H1 (cell line): ENCODE results near the gene ARF4. TPM values are rescaled to one million over a fixed set of nuclear protein-coding genes. Genes with fewer than 3 reads are reported as not detected.

Experiments
- CTCF ChIA-PET: fragments of 300-600 bp; sonication (Branson Sonifier 250); formaldehyde crosslinking; loops from one replicate; lab custom pipeline; 2021; ENCODE audit not compliant: partially characterized antibody; lab: Charles Lee
- POLR2A ChIA-PET: fragments of 300-600 bp; sonication (Branson Sonifier 250); formaldehyde crosslinking; loops from one replicate; lab custom pipeline; 2021; ENCODE audit warnings: inconsistent platforms; ENCODE audit not compliant: partially characterized antibody; lab: Charles Lee
- DNase-seq, 2 experiments: peaks; one replicate each; pipeline versions ENCODE4 v3.0.0 to v3.0.0-alpha.2; 2010 to 2022; ENCODE audit warnings: low spot score in 2 of 2, low read depth in 1 of 2, mixed read lengths in 1 of 2
- FAIRE-seq: peaks from 2 replicates; lab custom pipeline; 2011; peaks lifted over from hg19 to GRCh38; lab: Jason Lieb, UNC
- H2AFZ ChIP-seq: 2 replicates; pipeline ENCODE4 v1.8.1; 2012; ENCODE audit warnings: low read length, inconsistent platforms
- H2AK5ac ChIP-seq: 2 replicates; pipeline ENCODE4 v1.6.1; 2013; ENCODE audit warnings: low read depth, low read length
- H2BK120ac ChIP-seq: replicated peaks from 2 replicates; pipeline ENCODE3; 2013; ENCODE audit warnings: low read depth, low read length, inconsistent platforms
- H2BK12ac ChIP-seq: 2 replicates; pipeline ENCODE4 v1.6.1; 2013; ENCODE audit warnings: low read depth, low read length
- H2BK15ac ChIP-seq: 2 replicates; pipeline ENCODE4 v1.6.1; 2013; ENCODE audit warnings: low read length
- H2BK20ac ChIP-seq: 2 replicates; pipeline ENCODE4 v1.6.1; 2013; ENCODE audit warnings: low read length
- H2BK5ac ChIP-seq: 2 replicates; pipeline ENCODE4 v1.6.1; 2013; ENCODE audit warnings: low read depth, low read length
- H3K14ac ChIP-seq: 2 replicates; pipeline ENCODE4 v1.6.1; 2013; ENCODE audit warnings: inconsistent platforms; ENCODE audit not compliant: insufficient read length
- H3K18ac ChIP-seq: 2 replicates; pipeline ENCODE4 v1.6.1; 2013; ENCODE audit warnings: low read length; ENCODE audit errors: extremely low read depth
- H3K23ac ChIP-seq: 2 replicates; pipeline ENCODE4 v1.6.1; 2013; ENCODE audit warnings: inconsistent platforms; ENCODE audit not compliant: insufficient read length
- H3K23me2 ChIP-seq: 2 replicates; pipeline ENCODE4 v1.6.1; 2013; ENCODE audit warnings: low read depth, low read length
- H3K27ac ChIP-seq: 2 replicates; pipeline ENCODE4 v1.6.1; 2011; ENCODE audit warnings: low read depth, low read length, inconsistent platforms
- H3K27me3 ChIP-seq, 4 experiments: replicated peaks in 1 of 4; 1 replicate in 1 of 4; 2 replicates in 3 of 4; pipeline versions ENCODE4 v1.6.1 to v1.8.1; 2011 to 2013; ENCODE audit warnings: low read length in 3 of 4, mild to moderate bottlenecking in 3 of 4, inconsistent platforms in 2 of 4, mixed read lengths in 2 of 4, moderate library complexity in 1 of 4; ENCODE audit not compliant: control insufficient read depth in 3 of 4, insufficient read depth in 3 of 4; ENCODE audit errors: extremely low read depth in 1 of 4
- H3K36me3 ChIP-seq, 4 experiments: 2 replicates each; pipeline versions ENCODE4 v1.6.1 to v1.8.1; 2011 to 2013; ENCODE audit warnings: mild to moderate bottlenecking in 4 of 4, low read length in 3 of 4, moderate library complexity in 2 of 4, control low read depth in 1 of 4, inconsistent platforms in 1 of 4; ENCODE audit not compliant: insufficient read depth in 4 of 4, control insufficient read depth in 2 of 4
- H3K4ac ChIP-seq: replicated peaks from 2 replicates; pipeline ENCODE3; 2013; ENCODE audit warnings: low read length, low read depth, mixed read lengths, inconsistent platforms; ENCODE audit not compliant: insufficient read length
- H3K4me1 ChIP-seq, 4 experiments: replicated peaks in 1 of 4; 1 replicate in 1 of 4; 2 replicates in 3 of 4; pipeline versions ENCODE4 v1.6.1 to v1.8.1; 2011 to 2013; ENCODE audit warnings: low read length in 3 of 4, inconsistent platforms in 2 of 4, mixed read lengths in 1 of 4; ENCODE audit not compliant: insufficient read depth in 4 of 4, control insufficient read depth in 3 of 4
- H3K4me2 ChIP-seq, 2 experiments: 2 replicates each; pipeline versions ENCODE4 v1.6.1 to v1.8.1; 2011 to 2013; ENCODE audit warnings: low read depth in 2 of 2, low read length in 2 of 2, control low read depth in 1 of 2, inconsistent platforms in 1 of 2, mild to moderate bottlenecking in 1 of 2; ENCODE audit not compliant: insufficient read depth in 1 of 2
- H3K4me3 ChIP-seq, 4 experiments: fragments of 200-600, 300-600 bp in 1 of 4; sonication (generic), shearing (Covaris generic), sonication (Bioruptor Twin) in 1 of 4; 2 replicates each; pipeline versions ENCODE4 v1.5.1 to v1.8.1; 2011 to 2016; ENCODE audit warnings: low read length in 4 of 4, low read depth in 3 of 4, control low read depth in 2 of 4, inconsistent platforms in 2 of 4, mild to moderate bottlenecking in 2 of 4, mixed read lengths in 1 of 4, moderate library complexity in 1 of 4; ENCODE audit not compliant: insufficient read depth in 2 of 4; ENCODE audit errors: extremely low read depth in 1 of 4
- H3K56ac ChIP-seq: replicated peaks from 2 replicates; pipeline ENCODE3; 2013; ENCODE audit warnings: low read depth, mild to moderate bottlenecking, mixed read lengths, low read length, inconsistent platforms; ENCODE audit not compliant: insufficient read length
- H3K79me1 ChIP-seq: 2 replicates; pipeline ENCODE4 v1.6.1; 2013; ENCODE audit warnings: low read depth, low read length, control low read depth
- H3K79me2 ChIP-seq, 2 experiments: 2 replicates each; pipeline versions ENCODE4 v1.6.1 to v1.8.1; 2012 to 2013; ENCODE audit warnings: low read length in 2 of 2, mild to moderate bottlenecking in 2 of 2, inconsistent platforms in 1 of 2; ENCODE audit not compliant: insufficient read depth in 2 of 2, control insufficient read depth in 1 of 2
- H3K9ac ChIP-seq, 4 experiments: replicated peaks in 1 of 4; 1 replicate in 1 of 4; 2 replicates in 3 of 4; pipeline versions ENCODE4 v1.6.1 to v1.8.1; 2011 to 2013; ENCODE audit warnings: low read depth in 3 of 4, low read length in 3 of 4, control low read depth in 2 of 4, mild to moderate bottlenecking in 2 of 4, moderate library complexity in 2 of 4, inconsistent platforms in 1 of 4; ENCODE audit errors: extremely low read depth in 1 of 4
- H3K9me3 ChIP-seq, 2 experiments: 2 replicates each; pipeline versions ENCODE4 v1.6.1 to v1.8.1; 2012 to 2013; ENCODE audit warnings: mild to moderate bottlenecking in 2 of 2, moderate library complexity in 2 of 2, control low read depth in 1 of 2, inconsistent platforms in 1 of 2, low read depth in 1 of 2, low read length in 1 of 2, mixed read lengths in 1 of 2; ENCODE audit not compliant: insufficient read depth in 2 of 2
- H4K20me1 ChIP-seq, 2 experiments: replicated peaks in 1 of 2; 2 replicates each; pipeline versions ENCODE3 to v1.8.1; 2011 to 2013; ENCODE audit warnings: inconsistent platforms in 2 of 2, low read length in 2 of 2, mild to moderate bottlenecking in 1 of 2; ENCODE audit not compliant: insufficient read depth in 2 of 2, control insufficient read depth in 1 of 2
- H4K5ac ChIP-seq: 2 replicates; pipeline ENCODE4 v1.6.1; 2013; ENCODE audit warnings: low read length, low read depth, mixed read lengths, inconsistent platforms; ENCODE audit not compliant: insufficient read length
- H4K8ac ChIP-seq: 2 replicates; pipeline ENCODE4 v1.8.0; 2013; ENCODE audit warnings: mild to moderate bottlenecking, moderate library complexity, low read length, inconsistent platforms; ENCODE audit not compliant: insufficient read depth; ENCODE audit errors: extremely low read depth
- H4K91ac ChIP-seq: replicated peaks from 2 replicates; pipeline ENCODE3; 2013; ENCODE audit warnings: low read length, mixed read lengths, inconsistent platforms; ENCODE audit not compliant: insufficient read length
- CTBP2 ChIP-seq: IDR thresholded peaks from 2 replicates; pipeline ENCODE4 v1.7.0; 2011; ENCODE audit warnings: borderline replicate concordance, mild to moderate bottlenecking, moderate library complexity, mixed read lengths, low read length; ENCODE audit not compliant: insufficient read depth, insufficient read length
- NANOG ChIP-seq: IDR thresholded peaks from 2 replicates; pipeline ENCODE4 v1.6.1; 2011; ENCODE audit warnings: low read length, low read depth, mild to moderate bottlenecking, inconsistent platforms; ENCODE audit not compliant: insufficient read depth, poor library complexity, severe bottlenecking
- POLR2AphosphoS5 ChIP-seq: IDR thresholded peaks from 2 replicates; pipeline ENCODE4 v1.6.1; 2011; ENCODE audit warnings: low read depth, low read length
- SP2 ChIP-seq: IDR thresholded peaks from 2 replicates; pipeline ENCODE4 v1.6.1; 2012; ENCODE audit warnings: mild to moderate bottlenecking, low read length, inconsistent platforms
- WGBS, 2 experiments: shearing (Covaris generic) in 1 of 2; methylation state at CpG; one replicate each; pipeline versions ENCODE4 v1.1.6 to v1.1.7; 2013 to 2015; ENCODE audit warnings: low lambda C conversion rate in 2 of 2, mixed read lengths in 2 of 2, inconsistent platforms in 1 of 2, low coverage in 1 of 2, missing lambda C conversion rate in 1 of 2; ENCODE audit not compliant: insufficient replicate concordance in 2 of 2, insufficient coverage in 1 of 2, insufficient read length in 1 of 2; ENCODE audit errors: extremely low coverage in 1 of 2, missing lambda C conversion rate in 1 of 2; 5-methylcytosine and 5-hydroxymethylcytosine counted together
- polyA plus RNA-seq, 7 experiments: library from polyadenylated mRNA; depleted of rRNA in 3 of 7; stranded (reverse) in 5 of 7; unstranded in 2 of 7; fragments of >200 nt in 5 of 7; fragments of 200-250 nt in 2 of 7; gene quantifications; 1 replicate in 5 of 7; 2 replicates in 1 of 7; 4 replicates in 1 of 7; pipeline versions ENCODE4 v1.2.1 to v1.2.3, GENCODE V29; 2011 to 2013; ENCODE audit warnings: missing spikeins in 2 of 7, mixed read lengths in 2 of 7
- total RNA-seq: library from RNA; stranded (reverse); fragmentation: NEBNext Ultra II Directional; extraction: Animal tissue kit (Norgen Biotek cat#: 25700); gene quantifications from 2 replicates; pipeline ENCODE4 v1.2.1, GENCODE V29; 2021

ARF4 gene
- total and polyA plus RNA-seq, 2 of the 8 experiments (the other 6 are each of a cell fraction or from before 2014, with no cell fraction given), result 138 to 165 TPM

DNA sequence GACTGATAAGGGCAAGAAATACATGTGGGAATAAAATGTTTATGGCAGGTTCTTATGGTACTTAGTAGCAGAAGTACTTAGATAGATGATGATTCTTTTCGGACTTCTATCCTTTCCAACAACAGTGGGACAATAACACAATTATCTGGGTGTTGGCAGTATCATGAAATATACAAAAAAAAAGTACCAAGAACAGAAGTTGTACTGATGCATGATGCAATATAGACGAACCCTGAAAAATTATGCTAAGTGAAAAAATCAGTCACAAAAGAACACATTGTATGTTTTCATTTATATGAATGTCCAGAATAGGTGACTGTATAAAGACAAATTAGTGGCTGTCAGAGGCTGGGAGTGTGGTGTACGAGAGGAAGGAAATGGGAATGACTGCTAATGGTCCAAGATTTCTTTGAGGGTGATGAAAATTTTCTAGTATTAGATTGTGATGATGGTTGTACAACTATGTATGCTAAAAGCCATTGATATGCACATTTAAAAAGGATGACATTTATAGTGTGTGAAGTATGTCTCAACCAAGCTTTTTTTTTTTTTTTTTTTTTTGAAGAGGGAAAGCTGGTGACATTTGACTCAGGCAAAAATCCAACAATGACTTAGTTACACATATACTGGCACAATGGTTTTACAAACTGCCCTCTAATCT is 21.0 kb downstream of the ARF4 start:
- Histone ChIP-seq H3K23ac (no peak overlapping the region), H3K27me3 (no peaks in the 10 kb centered on the region), H2BK5ac (no peak overlapping the region), H3K18ac (no peak overlapping the region), H3K4ac (no peak overlapping the region), H3K14ac (no peak overlapping the region), H2AFZ (no peak overlapping the region), H3K4me1 (no peaks in the 10 kb centered on the region), H3K9me3 (no peaks in the 10 kb centered on the region), H4K91ac (no peak overlapping the region), H3K36me3 (peaks cover 0 to 78% (median 29%) of the 10 kb centered on the region in 4 experiments; a peak in 7 of 8 replicates), H3K4me2 (no peak overlapping the region), H2BK12ac (no peak overlapping the region), H3K79me2 (peaks cover 0 to 11% of the 10 kb centered on the region in 2 experiments; a peak in 2 of 4 replicates), H3K4me3 (no peak overlapping the region), H2AK5ac (no peak overlapping the region), H3K27ac (no peak overlapping the region), H3K79me1 (no peaks in the 10 kb centered on the region; the same call in 1 of the 2 replicates)
- WGBS, 2 experiments, result 93% methylated on average over 3 of the region's 3 CpGs; no CpG with 5 or more reads in 1 of the 2 experiments
- CTCF ChIA-PET, result no interaction called here
- DNase-seq, result no peak
- TF ChIP-seq SP2 (no peak), POLR2AphosphoS5 (no peak), CTBP2 (no peak), NANOG (no peak)
- TF ChIP-seq, all 59 proteins: peak for 0
- Histone ChIP-seq H3K23me2 (no peaks in the 10 kb centered on the region), H4K20me1 (peaks cover 0 to 2% of the 10 kb centered on the region in 2 experiments), H4K8ac (no peak overlapping the region), H2BK15ac (no peak overlapping the region), H3K56ac (no peak overlapping the region), H2BK20ac (no peak overlapping the region), H2BK120ac (no peak overlapping the region), H4K5ac (no peak overlapping the region), H3K9ac (no peak overlapping the region)
- no peak for FAIRE-seq
- POLR2A ChIA-PET, result no interaction called here
